DOHH2 (cell line): Measurements from ENCODE around the gene PRPF31.

Source experiments
- H3F3A ChIP-seq: fragments of 200-600 bp; sonication (generic), shearing (Covaris generic); 2 replicates; pipeline ENCODE4 v1.6.0; 2016; ENCODE audit warnings: antibody characterized with exemption, mild to moderate bottlenecking; ENCODE audit not compliant: control insufficient read depth, insufficient read depth
- H3K27ac ChIP-seq: fragments of 200-600 bp; sonication (generic); 2 replicates; pipeline ENCODE4 v1.5.1; 2014; ENCODE audit warnings: low read depth, mild to moderate bottlenecking, low read length, moderate library complexity
- H3K27me3 ChIP-seq: fragments of 200-600 bp; sonication (generic); 2 replicates; pipeline ENCODE4 v1.6.1; 2014; ENCODE audit warnings: mild to moderate bottlenecking, low read length, mixed read lengths; ENCODE audit not compliant: control insufficient read depth
- H3K36me3 ChIP-seq: fragments of 200-600 bp; sonication (generic); 2 replicates; pipeline ENCODE4 v1.6.1; 2014; ENCODE audit warnings: mild to moderate bottlenecking, low read length, moderate library complexity, mixed read lengths; ENCODE audit not compliant: control insufficient read depth
- H3K4me1 ChIP-seq: fragments of 200-600 bp; sonication (generic); 2 replicates; pipeline ENCODE4 v1.6.1; 2014; ENCODE audit warnings: mild to moderate bottlenecking, low read length, mixed read lengths; ENCODE audit not compliant: control insufficient read depth
- H3K4me2 ChIP-seq: fragments of 200-600 bp; sonication (generic); 2 replicates; pipeline ENCODE4 v1.6.0; 2014; ENCODE audit warnings: mild to moderate bottlenecking, low read length, moderate library complexity
- H3K4me3 ChIP-seq: fragments of 200-600 bp; sonication (generic); 2 replicates; pipeline ENCODE4 v1.5.1; 2014; ENCODE audit warnings: mild to moderate bottlenecking, low read length, mixed read lengths
- H3K79me2 ChIP-seq: fragments of 200-600 bp; sonication (generic); 2 replicates; pipeline ENCODE4 v1.6.1; 2014; ENCODE audit warnings: mild to moderate bottlenecking, low read length, mixed read lengths; ENCODE audit not compliant: control insufficient read depth
- H3K9me2 ChIP-seq: fragments of 200-600 bp; sonication (generic); replicated peaks from 2 replicates; pipeline ENCODE4 v1.6.1; 2014; ENCODE audit warnings: mild to moderate bottlenecking, low read length, mixed read lengths; ENCODE audit not compliant: control insufficient read depth
- H3K9me3 ChIP-seq: fragments of 200-600 bp; sonication (generic); 2 replicates; pipeline ENCODE4 v1.6.1; 2014; ENCODE audit warnings: antibody characterized with exemption, low read length, mixed read lengths; ENCODE audit not compliant: control insufficient read depth, insufficient read depth
- H4K20me1 ChIP-seq: fragments of 200-600 bp; sonication (generic); 2 replicates; pipeline ENCODE4 v1.6.0; 2014; ENCODE audit warnings: low read depth, mild to moderate bottlenecking, antibody characterized with exemption, low read length, moderate library complexity; ENCODE audit not compliant: control insufficient read depth, insufficient read depth
- EZH2phosphoT487 ChIP-seq: fragments of 200-600 bp; sonication (generic); IDR thresholded peaks from 2 replicates; pipeline ENCODE4 v1.6.1; 2017; ENCODE audit warnings: borderline replicate concordance, mild to moderate bottlenecking, antibody characterized with exemption, low read length, moderate library complexity, mixed read lengths
- TF ChIP-seq, protein P1 (sequence below): fragments of 200-600 bp; sonication (generic); IDR thresholded peaks from one replicate; pipeline ENCODE4 v1.5.1; 2014; ENCODE audit warnings: antibody characterized with exemption, mild to moderate bottlenecking, low read depth, low read length; ENCODE audit not compliant: poor library complexity, severe bottlenecking

Gene PRPF31

DNA sequence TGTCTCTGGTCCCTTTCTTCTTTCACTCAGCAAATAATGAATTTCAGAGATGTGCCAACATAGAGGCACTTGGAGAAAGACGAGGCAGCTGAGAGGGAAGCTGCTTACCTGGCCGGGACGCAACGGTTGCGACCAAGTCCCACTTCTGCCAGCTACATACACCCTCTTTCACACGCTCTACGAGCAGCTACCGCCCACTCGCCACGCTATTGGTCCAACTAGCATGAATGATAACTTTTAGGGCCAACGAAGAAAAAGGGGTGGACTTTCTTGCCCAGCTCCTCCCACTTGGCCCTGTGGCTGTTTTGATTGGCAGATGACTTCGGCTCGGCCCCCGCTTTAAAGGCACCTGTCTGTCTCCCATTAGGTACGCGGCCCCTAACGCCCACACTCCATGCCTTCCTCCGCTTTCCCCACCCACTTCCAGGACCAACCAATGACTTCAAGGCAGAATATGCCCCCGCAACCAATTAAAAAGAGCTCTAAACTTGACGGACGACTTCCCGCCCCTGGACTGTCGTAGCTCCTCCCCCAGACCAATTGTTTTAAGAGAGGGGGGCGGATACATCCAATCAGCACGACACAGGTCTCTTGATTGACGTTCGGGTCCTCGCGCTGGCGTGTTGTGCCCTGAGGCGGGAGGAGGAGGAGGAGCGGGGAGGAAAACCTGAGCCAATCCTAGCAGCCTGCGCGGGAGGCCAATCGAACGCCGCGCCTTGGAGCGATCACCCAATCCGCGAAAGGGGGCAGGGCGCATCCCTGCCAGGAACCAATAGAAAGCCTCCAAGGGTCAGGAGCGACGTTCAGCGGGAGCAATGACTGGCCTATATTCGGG is 21.5 kb downstream of the PRPF31 start:
- no peaks in the 10 kb centered on the region for H3K27me3 ChIP-seq
- H3K36me3 ChIP-seq = peaks cover 37% of the 10 kb centered on the region
- H3K9me2 ChIP-seq = no peaks in the 10 kb centered on the region
- H3K4me3 ChIP-seq = peak overlapping the region; percentile 89
- peaks cover 45% of the 10 kb centered on the region for H3K79me2 ChIP-seq
- no peak for TF ChIP-seq EZH2phosphoT487
- TF ChIP-seq, protein P1, sequence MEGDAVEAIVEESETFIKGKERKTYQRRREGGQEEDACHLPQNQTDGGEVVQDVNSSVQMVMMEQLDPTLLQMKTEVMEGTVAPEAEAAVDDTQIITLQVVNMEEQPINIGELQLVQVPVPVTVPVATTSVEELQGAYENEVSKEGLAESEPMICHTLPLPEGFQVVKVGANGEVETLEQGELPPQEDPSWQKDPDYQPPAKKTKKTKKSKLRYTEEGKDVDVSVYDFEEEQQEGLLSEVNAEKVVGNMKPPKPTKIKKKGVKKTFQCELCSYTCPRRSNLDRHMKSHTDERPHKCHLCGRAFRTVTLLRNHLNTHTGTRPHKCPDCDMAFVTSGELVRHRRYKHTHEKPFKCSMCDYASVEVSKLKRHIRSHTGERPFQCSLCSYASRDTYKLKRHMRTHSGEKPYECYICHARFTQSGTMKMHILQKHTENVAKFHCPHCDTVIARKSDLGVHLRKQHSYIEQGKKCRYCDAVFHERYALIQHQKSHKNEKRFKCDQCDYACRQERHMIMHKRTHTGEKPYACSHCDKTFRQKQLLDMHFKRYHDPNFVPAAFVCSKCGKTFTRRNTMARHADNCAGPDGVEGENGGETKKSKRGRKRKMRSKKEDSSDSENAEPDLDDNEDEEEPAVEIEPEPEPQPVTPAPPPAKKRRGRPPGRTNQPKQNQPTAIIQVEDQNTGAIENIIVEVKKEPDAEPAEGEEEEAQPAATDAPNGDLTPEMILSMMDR = no peak
- H3K4me1 ChIP-seq = peaks cover 21% of the 10 kb centered on the region
- H3K9me3 ChIP-seq = no peaks in the 10 kb centered on the region
- H3F3A ChIP-seq = no peaks in the 10 kb centered on the region
- peak overlapping the region; percentile 88 for H3K4me2 ChIP-seq
- 0 out of 2 replicates have a peak, but pooled peaks cover 9% of the 10 kb centered on the region for H4K20me1 ChIP-seq
- peak overlapping the region; percentile 63; the same call in 1 of the 2 replicates for H3K27ac ChIP-seq

DNA sequence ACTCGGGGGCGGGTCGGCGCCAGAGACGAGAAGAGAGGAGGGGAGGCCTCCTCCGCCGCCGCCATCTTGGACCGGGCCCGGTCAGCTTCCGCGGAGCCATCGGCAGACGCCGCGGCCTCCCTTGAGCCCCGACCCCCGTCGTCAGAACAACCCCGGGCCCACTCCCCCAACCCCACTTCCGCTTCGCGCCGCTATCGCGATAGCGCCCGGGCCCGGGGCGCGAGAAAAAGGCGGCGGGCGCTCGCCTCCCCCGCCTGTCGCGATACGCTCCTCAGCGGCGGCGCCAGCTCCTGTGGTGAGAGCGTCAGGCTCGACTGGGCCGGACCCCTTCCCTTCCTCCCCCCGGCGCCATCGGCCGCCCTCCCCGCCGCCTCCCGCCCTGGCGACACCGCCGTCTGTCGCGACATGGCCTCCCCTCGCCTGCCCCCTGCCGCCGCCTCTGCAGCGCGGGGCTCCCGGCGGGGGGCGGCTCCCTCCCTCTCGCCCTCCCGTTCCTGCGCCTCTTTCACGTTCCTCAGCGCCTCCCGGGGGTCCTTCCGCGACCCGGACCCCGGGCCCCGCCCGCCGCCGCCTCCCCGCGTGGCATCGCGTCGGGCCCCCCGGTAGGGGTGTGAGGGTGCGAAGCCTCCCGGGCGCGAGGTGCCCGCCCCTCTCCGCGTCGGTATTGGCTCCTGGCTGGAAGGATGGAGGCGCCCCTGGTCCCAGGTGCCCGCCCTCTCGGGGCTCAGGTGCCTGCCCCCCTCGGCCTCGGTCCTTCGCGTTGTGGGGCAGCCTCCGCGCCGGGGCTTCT is 22.3 kb downstream of the PRPF31 start, which contains the start of gene CNOT3:
CNOT3 (plus strand) TSS at position 64 of the 790 bp plus-strand sequence. CDS start 5,217 bp downstream, outside the sequence.
- no peak for TF ChIP-seq EZH2phosphoT487
- TF ChIP-seq, protein P1 = no peak
- Histone ChIP-seq H3K27me3 (no peaks in the 10 kb centered on the region), H3K79me2 (peaks cover 52% of the 10 kb centered on the region), H3K36me3 (peaks cover 45% of the 10 kb centered on the region), H4K20me1 (0 out of 2 replicates have a peak, but pooled peaks cover 9% of the 10 kb centered on the region), H3K4me1 (peaks cover 21% of the 10 kb centered on the region), H3K9me2 (no peaks in the 10 kb centered on the region), H3K4me2 (peak within 1 kb of the TSS; percentile 88), H3K4me3 (peak within 1 kb of the TSS; percentile 89), H3K27ac (peak within 1 kb of the TSS; percentile 63), H3F3A (no peaks in the 10 kb centered on the region), H3K9me3 (no peaks in the 10 kb centered on the region)

DNA sequence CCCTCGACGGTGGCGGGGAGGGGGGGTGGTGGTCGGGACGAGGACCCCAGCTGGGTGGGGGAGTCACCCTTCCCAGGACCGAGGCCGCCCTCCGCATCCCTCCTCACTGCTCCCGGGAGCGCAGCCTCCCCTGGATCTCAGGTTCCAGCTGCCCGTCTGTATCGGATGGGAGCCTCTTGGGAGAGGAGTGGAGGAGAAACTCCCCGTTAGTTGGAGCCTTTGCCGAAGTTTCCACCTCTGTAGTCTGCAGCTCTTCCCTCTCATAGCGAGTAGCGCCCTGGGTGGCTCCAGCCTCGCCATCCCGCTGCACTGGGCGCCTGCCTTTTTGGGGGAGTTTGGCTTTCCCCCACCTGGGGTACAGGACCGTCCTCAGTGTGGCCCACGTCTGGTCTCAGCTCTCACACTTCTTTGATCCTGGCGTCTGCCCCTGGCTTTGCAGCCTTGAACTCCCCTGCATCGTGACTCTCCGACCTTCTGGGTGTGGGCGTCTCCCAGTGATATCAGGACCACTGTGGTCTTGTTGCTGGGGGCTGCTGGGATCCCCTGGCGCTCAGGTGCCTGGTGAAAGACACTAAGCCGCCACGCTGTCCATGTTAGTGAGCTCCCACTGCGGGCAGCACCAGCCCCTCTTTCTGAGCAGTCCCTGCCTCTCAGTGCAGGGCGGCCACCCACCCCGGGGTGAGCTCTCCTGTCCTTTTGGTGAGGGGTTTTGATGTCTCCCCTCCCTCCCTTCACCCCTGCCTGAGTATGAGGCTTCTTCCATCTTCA is 23.1 kb downstream of the PRPF31 start:
- Histone ChIP-seq H3F3A (no peaks in the 10 kb centered on the region), H3K9me2 (no peaks in the 10 kb centered on the region), H3K4me2 (peak overlapping the region; percentile 64), H3K27ac (no peak overlapping the region), H3K27me3 (no peaks in the 10 kb centered on the region), H3K79me2 (peaks cover 55% of the 10 kb centered on the region), H3K9me3 (no peaks in the 10 kb centered on the region), H3K4me1 (peaks cover 21% of the 10 kb centered on the region), H4K20me1 (0 out of 2 replicates have a peak, but pooled peaks cover 9% of the 10 kb centered on the region), H3K36me3 (peaks cover 52% of the 10 kb centered on the region), H3K4me3 (peak overlapping the region; percentile 89)
- no peak for TF ChIP-seq EZH2phosphoT487
- TF ChIP-seq, protein P1 = no peak
